CD4-positive, alpha-beta memory T cell (primary cell): ENCODE data around the gene DHCR24. TPM values are rescaled to one million over a fixed set of nuclear protein-coding genes. Genes with fewer than 3 reads are reported as not detected.
"Not testable (repeated sequence)": the region's sequence is repeated elsewhere in the genome, so short reads cannot be mapped to it uniquely, and the experiment has no call there.

Source experiments
- CTCF ChIA-PET: fragments of 350-600 bp; sonication (Branson Sonifier 250); formaldehyde crosslinking; loops from one replicate; lab custom pipeline; 2021; ENCODE audit warnings: inconsistent platforms; ENCODE audit not compliant: partially characterized antibody; lab: Charles Lee
- POLR2A ChIA-PET: fragments of 350-600 bp; sonication (Branson Sonifier 250); formaldehyde crosslinking; loops from one replicate; lab custom pipeline; 2021; ENCODE audit not compliant: partially characterized antibody; lab: Charles Lee
- DNase-seq, 5 donors: peaks; one replicate each; pipeline versions ENCODE4 v3.0.0 to v3.0.0-alpha.2; 2020 to 2022; ENCODE audit warnings: mixed read lengths in 1 of 5
- H3K27ac ChIP-seq: one replicate; pipeline ENCODE4 v1.7.0; 2013; ENCODE audit warnings: low read depth, low read length
- H3K27me3 ChIP-seq: 2 replicates; pipeline ENCODE4 v1.7.0; 2013; ENCODE audit warnings: mild to moderate bottlenecking, low read length, moderate library complexity; ENCODE audit not compliant: insufficient read depth
- H3K36me3 ChIP-seq: 2 replicates; pipeline ENCODE4 v1.7.0; 2013; ENCODE audit warnings: mild to moderate bottlenecking, low read length, moderate library complexity; ENCODE audit not compliant: insufficient read depth
- H3K4me1 ChIP-seq: 2 replicates; pipeline ENCODE4 v1.7.0; 2013; ENCODE audit warnings: mild to moderate bottlenecking, low read length, moderate library complexity; ENCODE audit not compliant: insufficient read depth
- H3K4me3 ChIP-seq, 2 donors: one replicate each; pipeline ENCODE4 v1.7.0; 2013; ENCODE audit warnings: low read length in 2 of 2, mild to moderate bottlenecking in 1 of 2
- H3K9me3 ChIP-seq, 2 donors: one replicate each; pipeline ENCODE4 v1.7.0; 2013; ENCODE audit warnings: low read length in 2 of 2, control low read depth in 1 of 2; ENCODE audit not compliant: control insufficient read depth in 1 of 2
- H3K27ac Mint-ChIP-seq, 7 donors: one replicate each; pipeline ENCODE4 v1.8.0; 2020 to 2021; ENCODE audit warnings: mixed read lengths in 7 of 7, mild to moderate bottlenecking in 6 of 7, inconsistent platforms in 3 of 7, moderate library complexity in 3 of 7
- H3K27me3 Mint-ChIP-seq, 2 donors: one replicate each; pipeline ENCODE4 v1.8.0; 2020 to 2021; ENCODE audit warnings: mixed read lengths in 2 of 2
- H3K36me3 Mint-ChIP-seq, 2 donors: one replicate each; pipeline ENCODE4 v1.8.0; 2020 to 2021; ENCODE audit warnings: mixed read lengths in 2 of 2, inconsistent platforms in 1 of 2, mild to moderate bottlenecking in 1 of 2
- H3K4me1 Mint-ChIP-seq, 4 donors: one replicate each; pipeline ENCODE4 v1.8.0; 2020 to 2021; ENCODE audit warnings: mixed read lengths in 4 of 4, mild to moderate bottlenecking in 1 of 4
- H3K4me3 Mint-ChIP-seq, 8 donors: one replicate each; pipeline ENCODE4 v1.8.0; 2020 to 2021; ENCODE audit warnings: mixed read lengths in 8 of 8, mild to moderate bottlenecking in 7 of 8, moderate library complexity in 6 of 8, inconsistent platforms in 3 of 8
- H3K9me3 Mint-ChIP-seq, 8 donors: one replicate each; pipeline ENCODE4 v1.8.0; 2020 to 2021; ENCODE audit warnings: mixed read lengths in 8 of 8, mild to moderate bottlenecking in 5 of 8, inconsistent platforms in 3 of 8, moderate library complexity in 1 of 8
- intact Hi-C: fragments of 100-400 bp; cut with micrococcal nuclease; formaldehyde crosslinking; loops from one replicate; pipeline ENCODE4 v1.15.1; 2023
- polyA plus RNA-seq, 2 donors: library from polyadenylated mRNA; unstranded; fragments of 300-500 nt; fragmentation: Illumina TruSeq; gene quantifications; one replicate each; pipeline ENCODE4 v1.2.3, GENCODE V29; 2021
- total RNA-seq, 2 experiments: library from RNA; stranded (reverse); gene quantifications; one replicate each; pipeline ENCODE4 v1.2.3, GENCODE V29; 2021

The DHCR24 gene
- total and polyA plus RNA-seq, 4 experiments from 2014 or later = 5.9 to 9.9 (median 7.3) TPM

- intact Hi-C loops, H3K27me3 Mint-ChIP-seq, H3K4me3 ChIP-seq, H3K27ac ChIP-seq, H3K9me3 Mint-ChIP-seq, H3K27me3 ChIP-seq, H3K4me1 ChIP-seq, H3K9me3 ChIP-seq, H3K4me3 Mint-ChIP-seq, DNase-seq, H3K36me3 Mint-ChIP-seq, H3K4me1 Mint-ChIP-seq, H3K36me3 ChIP-seq, CTCF ChIA-PET, POLR2A ChIA-PET: not testable (repeated sequence)
- peak overlapping the region in 1 of 7 donors; percentile 10 for H3K27ac Mint-ChIP-seq
These were observed 24.1 kb upstream of the DHCR24 start for GRCh38 chr1:54911076-54911475.

GRCh38 chr1:54906586-54906985, 19.6 kb upstream of the DHCR24 start:
- intact Hi-C loops = no loop called here
- Histone ChIP-seq H3K27ac (no peak overlapping the region), H3K27me3 (no peaks in the 10 kb centered on the region), H3K9me3 (no peaks in the 10 kb centered on the region), H3K4me1 (no peaks in the 10 kb centered on the region), H3K36me3 (no peaks in the 10 kb centered on the region), H3K4me3 (no peak overlapping the region)
- H3K9me3 Mint-ChIP-seq = no peaks in the 10 kb centered on the region
- no peaks in the 10 kb centered on the region for H3K4me1 Mint-ChIP-seq
- H3K27ac Mint-ChIP-seq = no peak overlapping the region
- no peak overlapping the region for H3K4me3 Mint-ChIP-seq
- H3K36me3 Mint-ChIP-seq = no peaks in the 10 kb centered on the region
- ChIA-PET POLR2A (no interaction called here), CTCF (interaction anchor here (2.2 kb wide), 1 partner anchor 39 kb away, joined by 7 read pairs; no protein-coding TSS in a partner anchor)
- no peak for DNase-seq
- peaks cover 4 to 13% of the 10 kb centered on the region in 2 donors for H3K27me3 Mint-ChIP-seq

GRCh38 chr1:54904476-54905048, 17.6 kb upstream of the DHCR24 start:
- H3K27ac Mint-ChIP-seq = no peak overlapping the region
- H3K36me3 Mint-ChIP-seq = no peaks in the 10 kb centered on the region
- no peak for DNase-seq
- H3K9me3 Mint-ChIP-seq = no peaks in the 10 kb centered on the region
- ChIA-PET CTCF (interaction anchor here (0.7 to 2.2 kb wide), 2 partner anchors 41 to 203 kb away, joined by 3 to 7 read pairs; no protein-coding TSS in a partner anchor), POLR2A (no interaction called here)
- intact Hi-C loops = no loop called here
- H3K4me3 ChIP-seq = no peak overlapping the region
- no peaks in the 10 kb centered on the region for H3K4me1 ChIP-seq
- H3K36me3 ChIP-seq = no peaks in the 10 kb centered on the region
- no peaks in the 10 kb centered on the region for H3K4me1 Mint-ChIP-seq
- H3K27me3 ChIP-seq = no peaks in the 10 kb centered on the region
- H3K27me3 Mint-ChIP-seq = peaks cover 4 to 11% of the 10 kb centered on the region in 2 donors
- no peak overlapping the region for H3K4me3 Mint-ChIP-seq
- no peaks in the 10 kb centered on the region for H3K9me3 ChIP-seq
- H3K27ac ChIP-seq = no peak overlapping the region

- Histone ChIP-seq H3K4me1 (no peaks in the 10 kb centered on the region), H3K9me3 (no peaks in the 10 kb centered on the region), H3K4me3 (no peak overlapping the region), H3K36me3 (no peaks in the 10 kb centered on the region), H3K27me3 (no peaks in the 10 kb centered on the region), H3K27ac (no peak overlapping the region)
- Mint-ChIP-seq H3K27me3 (peaks cover 8 to 10% of the 10 kb centered on the region in 2 donors), H3K27ac (no peak overlapping the region), H3K4me1 (no peaks in the 10 kb centered on the region), H3K4me3 (no peak overlapping the region), H3K36me3 (no peaks in the 10 kb centered on the region), H3K9me3 (no peaks in the 10 kb centered on the region)
- DNase-seq = no peak
- POLR2A ChIA-PET = no interaction called here
- intact Hi-C loops = no loop called here
- CTCF ChIA-PET = no interaction called here
These were observed 7.3 kb upstream of the DHCR24 start for GRCh38 chr1:54894271-54894670.

GRCh38 chr1:54892586-54892985, 5.6 kb upstream of the DHCR24 start:
- Mint-ChIP-seq H3K4me1 (peaks cover 4 to 8% (median 5%) of the 10 kb centered on the region in 4 donors), H3K4me3 (no peak overlapping the region), H3K36me3 (no peaks in the 10 kb centered on the region), H3K9me3 (peaks cover 0 to 2% (median 0%) of the 10 kb centered on the region in 8 donors), H3K27me3 (peaks cover 10 to 15% of the 10 kb centered on the region in 2 donors), H3K27ac (no peak overlapping the region)
- Histone ChIP-seq H3K36me3 (no peaks in the 10 kb centered on the region), H3K27ac (no peak overlapping the region), H3K27me3 (no peaks in the 10 kb centered on the region), H3K4me3 (no peak overlapping the region), H3K4me1 (peaks cover 4% of the 10 kb centered on the region), H3K9me3 (no peaks in the 10 kb centered on the region)
- no peak for DNase-seq
- intact Hi-C loops = no loop called here
- POLR2A ChIA-PET = no interaction called here
- CTCF ChIA-PET = interaction anchor here (1.3 kb wide), 1 partner anchor 52 kb away, joined by 5 read pairs; no protein-coding TSS in a partner anchor

- POLR2A ChIA-PET = interaction anchor here (0.7 kb wide), 1 partner anchor 450 kb away, joined by 3 read pairs; no protein-coding TSS in a partner anchor
These were observed 2.2 kb upstream of the DHCR24 start for GRCh38 chr1:54889132-54889725.

GRCh38 chr1:54888080-54888733, 1.2 kb upstream of the DHCR24 start:
- no peak overlapping the region for H3K4me3 ChIP-seq
- H3K9me3 ChIP-seq = no peaks in the 10 kb centered on the region
- H3K27ac ChIP-seq = no peak overlapping the region
- Mint-ChIP-seq H3K27ac (peak overlapping the region in 1 of 7 donors; percentile 1), H3K4me1 (peaks cover 14 to 33% (median 23%) of the 10 kb centered on the region in 4 donors), H3K36me3 (no peaks in the 10 kb centered on the region), H3K4me3 (peak overlapping the region; percentile 68 to 96 (median 84)), H3K9me3 (peaks cover 0 to 2% (median 0%) of the 10 kb centered on the region in 8 donors), H3K27me3 (peaks cover 12 to 15% of the 10 kb centered on the region in 2 donors)
- no peaks in the 10 kb centered on the region for H3K27me3 ChIP-seq
- ChIA-PET CTCF (interaction anchor here (2.7 kb wide), 1 partner anchor 57 kb away, joined by 8 read pairs; no protein-coding TSS in a partner anchor), POLR2A (no interaction called here)
- H3K36me3 ChIP-seq = no peaks in the 10 kb centered on the region
- no peak for DNase-seq
- intact Hi-C loops = no loop called here
- peaks cover 22% of the 10 kb centered on the region for H3K4me1 ChIP-seq

More at GRCh38 chr1:54889132-54889725, 2.2 kb upstream of the DHCR24 start:
- Histone ChIP-seq H3K27ac (no peak overlapping the region), H3K9me3 (no peaks in the 10 kb centered on the region), H3K27me3 (no peaks in the 10 kb centered on the region), H3K4me3 (no peak overlapping the region), H3K36me3 (no peaks in the 10 kb centered on the region), H3K4me1 (peaks cover 22% of the 10 kb centered on the region)
- H3K4me3 Mint-ChIP-seq = peak overlapping the region in 1 of 8 donors; percentile 9
- intact Hi-C loops = no loop called here
- no peak overlapping the region for H3K27ac Mint-ChIP-seq
- peaks cover 0 to 2% (median 0%) of the 10 kb centered on the region in 8 donors for H3K9me3 Mint-ChIP-seq
- CTCF ChIA-PET = interaction anchor here (2.7 kb wide), 1 partner anchor 56 kb away, joined by 8 read pairs; no protein-coding TSS in a partner anchor
- no peaks in the 10 kb centered on the region for H3K36me3 Mint-ChIP-seq
- peaks cover 14 to 31% (median 22%) of the 10 kb centered on the region in 4 donors for H3K4me1 Mint-ChIP-seq
- no peak for DNase-seq
- H3K27me3 Mint-ChIP-seq = peaks cover 12 to 15% of the 10 kb centered on the region in 2 donors
